Measurements from ENCODE around the gene CAV3.
"Not testable (repeated sequence)": the region's sequence is repeated elsewhere in the genome, so short reads cannot be mapped to it uniquely, and the experiment has no call there.

DNA sequence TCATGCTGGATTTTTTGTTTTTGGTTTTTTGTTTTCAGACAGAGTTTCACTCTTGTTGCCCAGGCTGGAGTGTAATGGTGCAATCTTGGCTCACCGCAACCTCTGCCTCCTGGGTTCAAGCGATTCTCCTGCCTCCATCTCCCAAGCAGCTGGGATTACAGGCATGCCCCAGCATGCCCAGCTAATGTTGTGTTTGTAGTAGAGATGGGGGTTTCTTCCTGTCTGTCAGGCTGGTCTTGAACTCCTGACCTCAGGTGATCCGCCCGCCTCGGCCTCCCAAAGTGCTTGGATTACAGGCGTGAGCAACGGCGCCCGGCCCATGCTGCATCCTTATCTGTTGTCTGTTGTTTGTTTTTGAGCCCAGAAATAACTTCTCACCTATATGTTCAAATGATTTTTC lies 42.3 kb upstream of the CAV3 start:
- not testable (repeated sequence) for TF ChIP-seq EP300, POLR2A (IDR thresholded peaks at IDR 0.05)
